Breast epithelium (tissue), 3 donors: ENCODE results near the gene RMDN3.

Experiments used
- POLR2A ChIP-seq: fragments of 450-650 bp; IDR thresholded peaks from one replicate; pipeline ENCODE4 v1.6.1; 2016; ENCODE audit warnings: antibody characterized with exemption, mild to moderate bottlenecking, moderate library complexity
- POLR2AphosphoS5 ChIP-seq, 3 donors: sonication (generic); formaldehyde crosslinking; IDR thresholded peaks; one replicate each; pipeline ENCODE4 v1.6.1; 2017; ENCODE audit warnings: antibody characterized with exemption in 3 of 3
- TF ChIP-seq, protein P1 (sequence below), 3 donors: fragments of 450-650 bp; IDR thresholded peaks; one replicate each; pipeline ENCODE4 v1.5.1; 2016 to 2017; ENCODE audit warnings: antibody characterized with exemption in 3 of 3, mild to moderate bottlenecking in 3 of 3, moderate library complexity in 3 of 3

DNA sequence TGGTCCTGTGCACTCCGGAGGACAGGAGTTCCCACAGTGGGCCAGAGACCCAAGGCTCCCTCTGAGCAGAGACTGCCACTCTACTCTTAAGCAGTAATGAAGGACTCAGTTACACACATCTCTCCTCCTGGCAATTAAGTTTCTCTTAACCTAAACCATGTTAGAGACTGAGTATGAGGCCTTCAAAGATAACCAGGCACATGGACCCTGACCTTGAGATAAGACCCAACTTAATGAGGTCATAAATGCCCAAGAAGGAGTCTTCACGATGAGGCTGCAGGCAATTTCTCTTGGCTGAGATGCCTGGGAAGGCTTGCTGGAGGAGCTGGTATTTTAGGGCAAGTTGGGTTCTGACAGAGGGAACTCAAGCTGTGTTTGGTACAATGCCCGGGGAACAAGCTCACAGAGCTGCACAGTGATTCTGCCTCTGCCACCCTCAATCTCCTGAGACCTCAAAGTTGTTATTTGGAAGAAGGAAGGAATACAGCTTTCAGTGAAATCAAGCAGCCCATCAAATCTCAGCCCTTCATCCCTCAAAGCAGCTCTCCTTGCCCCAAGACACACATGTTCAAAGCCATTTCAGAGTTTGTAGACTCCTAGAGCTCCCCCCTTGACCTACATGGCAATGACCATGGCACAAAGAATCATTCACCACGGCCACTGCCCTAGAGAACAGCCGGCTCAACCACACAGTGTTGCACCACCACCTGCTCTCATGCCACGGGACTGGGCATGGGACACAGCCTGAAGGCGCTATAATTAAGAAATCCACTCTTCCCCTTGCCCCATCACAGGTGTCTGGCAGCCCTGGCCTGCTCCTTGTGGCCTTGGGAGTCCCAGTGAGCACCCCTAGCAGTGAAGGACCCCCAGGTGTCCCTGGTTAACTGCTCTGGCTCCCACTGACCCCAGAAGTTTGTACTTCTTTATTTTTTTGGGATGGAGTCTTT lies 7.1 kb downstream of the RMDN3 start:
- TF ChIP-seq, protein P1, sequence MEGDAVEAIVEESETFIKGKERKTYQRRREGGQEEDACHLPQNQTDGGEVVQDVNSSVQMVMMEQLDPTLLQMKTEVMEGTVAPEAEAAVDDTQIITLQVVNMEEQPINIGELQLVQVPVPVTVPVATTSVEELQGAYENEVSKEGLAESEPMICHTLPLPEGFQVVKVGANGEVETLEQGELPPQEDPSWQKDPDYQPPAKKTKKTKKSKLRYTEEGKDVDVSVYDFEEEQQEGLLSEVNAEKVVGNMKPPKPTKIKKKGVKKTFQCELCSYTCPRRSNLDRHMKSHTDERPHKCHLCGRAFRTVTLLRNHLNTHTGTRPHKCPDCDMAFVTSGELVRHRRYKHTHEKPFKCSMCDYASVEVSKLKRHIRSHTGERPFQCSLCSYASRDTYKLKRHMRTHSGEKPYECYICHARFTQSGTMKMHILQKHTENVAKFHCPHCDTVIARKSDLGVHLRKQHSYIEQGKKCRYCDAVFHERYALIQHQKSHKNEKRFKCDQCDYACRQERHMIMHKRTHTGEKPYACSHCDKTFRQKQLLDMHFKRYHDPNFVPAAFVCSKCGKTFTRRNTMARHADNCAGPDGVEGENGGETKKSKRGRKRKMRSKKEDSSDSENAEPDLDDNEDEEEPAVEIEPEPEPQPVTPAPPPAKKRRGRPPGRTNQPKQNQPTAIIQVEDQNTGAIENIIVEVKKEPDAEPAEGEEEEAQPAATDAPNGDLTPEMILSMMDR (IDR thresholded peaks at IDR 0.05) = no peak
- TF ChIP-seq POLR2A = no peak
- no peak for TF ChIP-seq POLR2AphosphoS5 (IDR thresholded peaks at IDR 0.05)
